ENCODE results near the gene SLC12A5. TPM values are rescaled to one million over a fixed set of nuclear protein-coding genes. Genes with fewer than 3 reads are reported as not detected.

Gene SLC12A5
- total and polyA plus RNA-seq, 2 experiments from 2014 or later = 0.55 TPM; not detected in 1

GRCh38 chr20:46078954-46079353 lies 49.9 kb downstream of the SLC12A5 start:
- H3F3A ChIP-seq (ENCODE audit: insufficient read depth) = no peaks in the 10 kb centered on the region
- no peaks in the 10 kb centered on the region for H3K9me2 ChIP-seq (ENCODE audit: insufficient read depth)
- TF ChIP-seq EZH2 (IDR thresholded peaks at IDR 0.05; ENCODE audit: insufficient read depth, poor library complexity, severe bottlenecking) = no peak
- no peak for TF ChIP-seq EZH2phosphoT487 (IDR thresholded peaks at IDR 0.05; ENCODE audit: insufficient read depth, low read depth)
- H3K4me2 ChIP-seq (ENCODE audit: unreplicated experiment) = no peak overlapping the region
- 60 to 72% methylated on average over 7 of the region's 7 CpGs for WGBS, 2 experiments (ENCODE audit: low coverage in 1 of 2, low lambda C conversion rate in 2 of 2, missing lambda C conversion rate in 2 of 2)
- in situ Hi-C loops (cut with MboI) = no loop called here
- no peak overlapping the region for H3K4me3 ChIP-seq
- no peak overlapping the region for H3K9ac ChIP-seq
- no peaks in the 10 kb centered on the region for H3K27me3 ChIP-seq (replicated peaks; ENCODE audit: insufficient read depth)
- peaks cover 13% of the 10 kb centered on the region; the same call in 1 of the 2 replicates for H3K36me3 ChIP-seq (ENCODE audit: low read depth)
- no peak overlapping the region for H3K27ac ChIP-seq
- H3K79me2 ChIP-seq (ENCODE audit: insufficient read depth) = peaks cover 97% of the 10 kb centered on the region
- DNase-seq = no peak
- H2AFZ ChIP-seq = no peak overlapping the region
- H4K20me1 ChIP-seq (ENCODE audit: insufficient read depth) = peaks cover 31% of the 10 kb centered on the region
- no peaks in the 10 kb centered on the region for H3K4me1 ChIP-seq (ENCODE audit: insufficient read depth)
- no peaks in the 10 kb centered on the region for H3K9me3 ChIP-seq (ENCODE audit: low read depth)

GRCh38 chr20:46081074-46081473 lies 52.1 kb downstream of the SLC12A5 start:
- H3K4me3 ChIP-seq = no peak overlapping the region
- H3K27ac ChIP-seq = no peak overlapping the region
- H3K9me2 ChIP-seq (ENCODE audit: insufficient read depth) = no peaks in the 10 kb centered on the region
- peaks cover 35% of the 10 kb centered on the region for H4K20me1 ChIP-seq (ENCODE audit: insufficient read depth)
- no peak overlapping the region for H2AFZ ChIP-seq
- no peaks in the 10 kb centered on the region for H3F3A ChIP-seq (ENCODE audit: insufficient read depth)
- no peak overlapping the region for H3K9ac ChIP-seq
- TF ChIP-seq EZH2phosphoT487 (IDR thresholded peaks at IDR 0.05; ENCODE audit: insufficient read depth, low read depth) (no peak), EZH2 (IDR thresholded peaks at IDR 0.05; ENCODE audit: insufficient read depth, poor library complexity, severe bottlenecking) (no peak)
- no peaks in the 10 kb centered on the region for H3K27me3 ChIP-seq (replicated peaks; ENCODE audit: insufficient read depth)
- in situ Hi-C loops (cut with MboI) = no loop called here
- peaks cover 13% of the 10 kb centered on the region; the same call in 1 of the 2 replicates for H3K36me3 ChIP-seq (ENCODE audit: low read depth)
- no peak for DNase-seq
- no peaks in the 10 kb centered on the region for H3K9me3 ChIP-seq (ENCODE audit: low read depth)
- peaks cover 13% of the 10 kb centered on the region for H3K4me1 ChIP-seq (ENCODE audit: insufficient read depth)
- no peak overlapping the region for H3K4me2 ChIP-seq (ENCODE audit: unreplicated experiment)
- 56 to 61% methylated on average over 1 of the region's 1 CpG for WGBS, 2 experiments (ENCODE audit: low coverage in 1 of 2, low lambda C conversion rate in 2 of 2, missing lambda C conversion rate in 2 of 2)
- peaks cover 99% of the 10 kb centered on the region for H3K79me2 ChIP-seq (ENCODE audit: insufficient read depth)

GRCh38 chr20:46083101-46083500 lies 54.1 kb downstream of the SLC12A5 start:
- Histone ChIP-seq H3K9me3 (ENCODE audit: low read depth) (no peaks in the 10 kb centered on the region), H3K27me3 (replicated peaks; ENCODE audit: insufficient read depth) (no peaks in the 10 kb centered on the region), H2AFZ (no peak overlapping the region), H3K4me3 (no peak overlapping the region), H3F3A (ENCODE audit: insufficient read depth) (peaks cover 2% of the 10 kb centered on the region; the same call in 1 of the 2 replicates), H3K4me1 (ENCODE audit: insufficient read depth) (peaks cover 20% of the 10 kb centered on the region), H3K79me2 (ENCODE audit: insufficient read depth) (peaks cover 100% of the 10 kb centered on the region), H3K9ac (no peak overlapping the region), H3K9me2 (ENCODE audit: insufficient read depth) (no peaks in the 10 kb centered on the region), H3K36me3 (ENCODE audit: low read depth) (peaks cover 4% of the 10 kb centered on the region; the same call in 1 of the 2 replicates), H4K20me1 (ENCODE audit: insufficient read depth) (peaks cover 45% of the 10 kb centered on the region), H3K4me2 (ENCODE audit: unreplicated experiment) (no peak overlapping the region), H3K27ac (no peak overlapping the region)
- in situ Hi-C loops (cut with MboI) = no loop called here
- TF ChIP-seq EZH2 (IDR thresholded peaks at IDR 0.05; ENCODE audit: insufficient read depth, poor library complexity, severe bottlenecking) = no peak
- no peak for TF ChIP-seq EZH2phosphoT487 (IDR thresholded peaks at IDR 0.05; ENCODE audit: insufficient read depth, low read depth)
- no peak for DNase-seq
- 90 to 95% methylated on average over 6 of the region's 6 CpGs for WGBS, 2 experiments (ENCODE audit: low coverage in 1 of 2, low lambda C conversion rate in 2 of 2, missing lambda C conversion rate in 2 of 2)

- Histone ChIP-seq H3K79me2 (ENCODE audit: insufficient read depth) (peaks cover 100% of the 10 kb centered on the region), H3K9ac (no peak overlapping the region), H3K27ac (no peak overlapping the region), H3K4me2 (ENCODE audit: unreplicated experiment) (no peak overlapping the region), H3F3A (ENCODE audit: insufficient read depth) (peaks cover 7% of the 10 kb centered on the region; the same call in 1 of the 2 replicates), H2AFZ (no peak overlapping the region), H4K20me1 (ENCODE audit: insufficient read depth) (peaks cover 48% of the 10 kb centered on the region), H3K4me3 (no peak overlapping the region), H3K27me3 (replicated peaks; ENCODE audit: insufficient read depth) (no peaks in the 10 kb centered on the region), H3K36me3 (ENCODE audit: low read depth) (no peaks in the 10 kb centered on the region), H3K4me1 (ENCODE audit: insufficient read depth) (peaks cover 24% of the 10 kb centered on the region), H3K9me3 (ENCODE audit: low read depth) (no peaks in the 10 kb centered on the region), H3K9me2 (ENCODE audit: insufficient read depth) (no peaks in the 10 kb centered on the region)
- no peak for DNase-seq
- WGBS, 2 experiments (ENCODE audit: low coverage in 1 of 2, low lambda C conversion rate in 2 of 2, missing lambda C conversion rate in 2 of 2) = 96 to 97% methylated on average over 1 of the region's 1 CpG
- in situ Hi-C loops (cut with MboI) = no loop called here
- no peak for TF ChIP-seq EZH2 (IDR thresholded peaks at IDR 0.05; ENCODE audit: insufficient read depth, poor library complexity, severe bottlenecking)
- TF ChIP-seq EZH2phosphoT487 (IDR thresholded peaks at IDR 0.05; ENCODE audit: insufficient read depth, low read depth) = no peak
Observed at GRCh38 chr20:46083531-46084061, 54.6 kb downstream of the SLC12A5 start.
